Endodermal cell (in vitro differentiated cells): ENCODE data around the gene KDELR1. TPM values are rescaled to one million over a fixed set of nuclear protein-coding genes. Genes with fewer than 3 reads are reported as not detected.

Source experiments
- DNase-seq: peaks from one replicate; pipeline ENCODE4 v3.0.0-alpha.2; 2017
- H3K27ac ChIP-seq: 2 replicates; pipeline ENCODE4 v1.5.1; 2013; ENCODE audit warnings: mild to moderate bottlenecking, low read depth, low read length, moderate library complexity
- H3K27me3 ChIP-seq: 2 replicates; pipeline ENCODE4 v1.6.1; 2013; ENCODE audit warnings: mild to moderate bottlenecking, low read length, moderate library complexity; ENCODE audit not compliant: insufficient read depth, control insufficient read depth, poor library complexity, severe bottlenecking
- H3K36me3 ChIP-seq: 2 replicates; pipeline ENCODE4 v1.7.0; 2013; ENCODE audit warnings: mild to moderate bottlenecking, low read length, moderate library complexity; ENCODE audit not compliant: control insufficient read depth, insufficient read depth
- H3K4me1 ChIP-seq: one replicate; pipeline ENCODE4 v1.7.0; 2013; ENCODE audit warnings: low read length; ENCODE audit not compliant: control insufficient read depth, insufficient read depth
- H3K4me3 ChIP-seq: 2 replicates; pipeline ENCODE4 v1.5.1; 2013; ENCODE audit warnings: mild to moderate bottlenecking, low read length, moderate library complexity
- H3K9ac ChIP-seq: 2 replicates; pipeline ENCODE4 v1.6.1; 2013; ENCODE audit warnings: mild to moderate bottlenecking, low read length, moderate library complexity; ENCODE audit not compliant: poor library complexity, severe bottlenecking; ENCODE audit errors: extremely low read depth
- H3K9me3 ChIP-seq: 2 replicates; pipeline ENCODE4 v1.6.1; 2013; ENCODE audit warnings: mild to moderate bottlenecking, low read length, moderate library complexity; ENCODE audit not compliant: control insufficient read depth
- H3K27ac Mint-ChIP-seq: 2 replicates; pipeline ENCODE4 v1.8.0; 2020; ENCODE audit warnings: mixed read lengths
- H3K27me3 Mint-ChIP-seq: 2 replicates; pipeline ENCODE4 v1.8.0; 2021; ENCODE audit warnings: mild to moderate bottlenecking, mixed read lengths; ENCODE audit not compliant: insufficient read depth
- H3K36me3 Mint-ChIP-seq: 2 replicates; pipeline ENCODE4 v1.8.0; 2020; ENCODE audit warnings: low read depth, mixed read lengths
- H3K4me1 Mint-ChIP-seq: 2 replicates; pipeline ENCODE4 v1.8.0; 2020; ENCODE audit warnings: mixed read lengths
- H3K4me3 Mint-ChIP-seq: 2 replicates; pipeline ENCODE4 v1.8.0; 2020; ENCODE audit warnings: mild to moderate bottlenecking, moderate library complexity, mixed read lengths
- H3K9me3 Mint-ChIP-seq: 2 replicates; pipeline ENCODE4 v1.8.0; 2020; ENCODE audit warnings: mild to moderate bottlenecking, mixed read lengths
- WGBS, 2 experiments: methylation state at CpG; one replicate each; pipeline versions ENCODE4 v1.1.5 to v1.1.7; 2013; ENCODE audit warnings: missing lambda C conversion rate in 2 of 2, mixed read lengths in 1 of 2; ENCODE audit not compliant: insufficient coverage in 1 of 2, insufficient read length in 1 of 2; 5-methylcytosine and 5-hydroxymethylcytosine counted together
- total RNA-seq, 2 donors: library from RNA; stranded (reverse); fragmentation: NEBNext Ultra II Directional in 1 of 2; extraction: Animal tissue kit (Norgen Biotek cat#: 25700) in 1 of 2; gene quantifications; 2 replicates in 1 of 2; 3 replicates in 1 of 2; pipeline ENCODE4 v1.2.1, GENCODE V29; 2021
- TF ChIP-seq, protein P1 (sequence below): fragments of 200-600 bp; sonication (generic); conservative IDR thresholded peaks from 2 replicates; pipeline ENCODE4 v1.5.0; 2021; ENCODE audit warnings: antibody characterized with exemption, mild to moderate bottlenecking

The KDELR1 gene
- total RNA-seq, 2 donors from 2014 or later: 227 to 285 TPM

DNA sequence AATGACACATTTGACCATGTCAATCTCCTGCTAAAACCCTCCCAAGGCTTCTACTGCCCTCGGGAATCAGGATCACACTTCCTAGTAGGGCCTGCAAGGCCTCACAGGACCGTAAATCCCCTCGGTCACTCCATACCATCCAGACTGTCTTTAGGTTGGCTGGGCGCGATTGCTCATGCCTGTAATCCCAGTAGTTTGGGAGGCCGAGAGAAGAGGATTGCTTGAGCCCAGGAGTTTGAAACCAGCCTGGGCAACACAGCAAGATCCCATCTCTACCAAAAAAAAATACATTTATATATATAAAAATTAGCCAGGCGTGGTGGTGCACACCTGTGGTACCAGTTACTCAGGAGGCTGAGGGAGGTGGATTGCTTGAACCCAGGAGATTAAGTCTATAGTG is 42.6 kb downstream of the KDELR1 start:
- H3K27me3 Mint-ChIP-seq: no peaks in the 10 kb centered on the region
- no peaks in the 10 kb centered on the region for H3K9me3 Mint-ChIP-seq
- 86 to 98% methylated on average over 5 to 7 of the region's 7 CpGs for WGBS, 2 experiments

DNA sequence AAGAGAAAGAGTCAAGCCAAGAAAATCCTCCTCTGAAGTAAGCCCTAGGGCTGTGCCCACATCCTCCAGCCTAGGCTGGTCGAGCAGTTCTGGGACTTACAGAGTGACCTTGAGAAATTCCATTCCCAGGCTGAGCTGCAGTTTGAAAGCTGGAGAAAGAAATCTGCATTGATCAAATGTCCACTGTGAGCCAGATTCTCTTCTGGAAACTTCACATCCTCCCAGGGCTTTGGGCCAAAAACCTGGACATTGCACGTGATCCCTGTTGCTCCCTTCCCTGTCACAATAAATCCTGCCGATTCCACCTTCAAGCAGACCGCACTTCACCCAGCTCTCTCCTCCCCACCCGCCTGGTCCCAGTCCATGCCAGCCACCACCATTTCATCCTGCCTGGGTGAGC is 43.3 kb downstream of the KDELR1 start:
- no peaks in the 10 kb centered on the region for H3K9me3 ChIP-seq
- no peak overlapping the region for H3K27ac ChIP-seq
- no peaks in the 10 kb centered on the region for H3K27me3 ChIP-seq
- no peaks in the 10 kb centered on the region for H3K27me3 Mint-ChIP-seq
- WGBS, 2 experiments: 88 to 92% methylated on average over 5 of the region's 5 CpGs
- no peaks in the 10 kb centered on the region for H3K4me1 Mint-ChIP-seq
- no peaks in the 10 kb centered on the region for H3K9me3 Mint-ChIP-seq
- H3K36me3 ChIP-seq: no peaks in the 10 kb centered on the region
- H3K36me3 Mint-ChIP-seq: no peaks in the 10 kb centered on the region
- TF ChIP-seq, protein P1, sequence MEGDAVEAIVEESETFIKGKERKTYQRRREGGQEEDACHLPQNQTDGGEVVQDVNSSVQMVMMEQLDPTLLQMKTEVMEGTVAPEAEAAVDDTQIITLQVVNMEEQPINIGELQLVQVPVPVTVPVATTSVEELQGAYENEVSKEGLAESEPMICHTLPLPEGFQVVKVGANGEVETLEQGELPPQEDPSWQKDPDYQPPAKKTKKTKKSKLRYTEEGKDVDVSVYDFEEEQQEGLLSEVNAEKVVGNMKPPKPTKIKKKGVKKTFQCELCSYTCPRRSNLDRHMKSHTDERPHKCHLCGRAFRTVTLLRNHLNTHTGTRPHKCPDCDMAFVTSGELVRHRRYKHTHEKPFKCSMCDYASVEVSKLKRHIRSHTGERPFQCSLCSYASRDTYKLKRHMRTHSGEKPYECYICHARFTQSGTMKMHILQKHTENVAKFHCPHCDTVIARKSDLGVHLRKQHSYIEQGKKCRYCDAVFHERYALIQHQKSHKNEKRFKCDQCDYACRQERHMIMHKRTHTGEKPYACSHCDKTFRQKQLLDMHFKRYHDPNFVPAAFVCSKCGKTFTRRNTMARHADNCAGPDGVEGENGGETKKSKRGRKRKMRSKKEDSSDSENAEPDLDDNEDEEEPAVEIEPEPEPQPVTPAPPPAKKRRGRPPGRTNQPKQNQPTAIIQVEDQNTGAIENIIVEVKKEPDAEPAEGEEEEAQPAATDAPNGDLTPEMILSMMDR: no peak
- no peak overlapping the region for H3K9ac ChIP-seq
- H3K4me3 Mint-ChIP-seq: no peak overlapping the region
- H3K4me1 ChIP-seq: no peaks in the 10 kb centered on the region
- H3K27ac Mint-ChIP-seq: peak overlapping the region; percentile 1
- no peak for DNase-seq
- no peak overlapping the region for H3K4me3 ChIP-seq

More for the DNA sequence above, 42.6 kb downstream of the KDELR1 start:
- no peak overlapping the region for H3K4me3 ChIP-seq
- H3K9me3 ChIP-seq: no peaks in the 10 kb centered on the region
- TF ChIP-seq, protein P1: no peak
- no peak overlapping the region for H3K27ac Mint-ChIP-seq
- no peaks in the 10 kb centered on the region for H3K36me3 ChIP-seq
- no peak overlapping the region for H3K9ac ChIP-seq
- no peaks in the 10 kb centered on the region for H3K4me1 ChIP-seq
- no peak overlapping the region for H3K27ac ChIP-seq
- no peaks in the 10 kb centered on the region for H3K27me3 ChIP-seq
- H3K4me3 Mint-ChIP-seq: no peak overlapping the region
- no peak for DNase-seq
- H3K4me1 Mint-ChIP-seq: no peaks in the 10 kb centered on the region
- no peaks in the 10 kb centered on the region for H3K36me3 Mint-ChIP-seq

DNA sequence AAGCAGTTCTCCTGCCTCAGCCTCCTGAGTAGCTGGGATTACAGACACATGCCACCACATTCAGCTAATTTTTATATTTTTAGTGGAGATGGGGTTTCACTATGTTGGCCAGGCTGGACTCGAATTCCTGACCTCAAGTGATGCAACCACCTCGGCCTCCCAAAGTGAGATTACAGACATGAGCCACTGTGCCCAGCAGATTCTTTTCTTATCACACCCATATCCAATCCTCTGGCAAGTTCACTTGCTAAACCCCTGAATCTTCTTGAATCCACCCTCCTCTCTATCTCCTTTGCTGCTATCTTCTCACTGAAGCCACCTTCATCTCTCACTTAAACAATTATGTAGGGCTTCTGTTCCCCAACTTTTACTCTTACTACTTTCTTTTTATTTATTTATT is 45.2 kb downstream of the KDELR1 start:
- H3K27me3 ChIP-seq: no peaks in the 10 kb centered on the region
- WGBS, 2 experiments: 80 to 97% methylated on average over 1 to 2 of the region's 2 CpGs
- no peak overlapping the region for H3K27ac ChIP-seq
- no peak overlapping the region for H3K4me3 ChIP-seq
- DNase-seq: no peak
- no peaks in the 10 kb centered on the region for H3K36me3 ChIP-seq
- H3K4me1 Mint-ChIP-seq: no peaks in the 10 kb centered on the region
- H3K4me3 Mint-ChIP-seq: no peak overlapping the region
- TF ChIP-seq, protein P1: no peak
- H3K9me3 Mint-ChIP-seq: no peaks in the 10 kb centered on the region
- H3K27me3 Mint-ChIP-seq: no peaks in the 10 kb centered on the region
- no peak overlapping the region for H3K27ac Mint-ChIP-seq
- no peak overlapping the region for H3K9ac ChIP-seq
- H3K36me3 Mint-ChIP-seq: no peaks in the 10 kb centered on the region
- no peaks in the 10 kb centered on the region for H3K4me1 ChIP-seq
- no peaks in the 10 kb centered on the region for H3K9me3 ChIP-seq
